Neural cell (in vitro differentiated cells): Measurements from ENCODE around the gene TMEM140.

Experiments used
- EP300 ChIP-seq: fragments of 450-650 bp; conservative IDR thresholded peaks from 2 replicates; pipeline ENCODE4 v1.6.1; 2014; ENCODE audit warnings: antibody characterized with exemption, mild to moderate bottlenecking, moderate library complexity; ENCODE audit not compliant: poor library complexity, severe bottlenecking
- EZH2 ChIP-seq: fragments of 200-600, 300-800 bp; shearing (Covaris generic), sonication (generic); IDR thresholded peaks from 2 replicates; pipeline ENCODE4 v1.6.1; 2014; ENCODE audit warnings: antibody characterized with exemption, low read length, borderline replicate concordance, mild to moderate bottlenecking; ENCODE audit not compliant: insufficient read depth, poor library complexity, severe bottlenecking
- MXI1 ChIP-seq: fragments of 450-650 bp; conservative IDR thresholded peaks from 2 replicates; pipeline ENCODE4 v1.6.1; 2014; ENCODE audit warnings: antibody characterized with exemption, mild to moderate bottlenecking; ENCODE audit not compliant: poor library complexity, severe bottlenecking
- POLR2AphosphoS5 ChIP-seq: IDR thresholded peaks from 2 replicates; pipeline ENCODE4 v1.6.1; 2012
- RAD21 ChIP-seq: fragments of 450-650 bp; conservative IDR thresholded peaks from 2 replicates; pipeline ENCODE4 v1.6.1; 2014; ENCODE audit warnings: antibody characterized with exemption, mild to moderate bottlenecking, moderate library complexity
- SMC3 ChIP-seq: fragments of 450-650 bp; conservative IDR thresholded peaks from 2 replicates; pipeline ENCODE4 v1.6.1; 2014; ENCODE audit warnings: antibody characterized with exemption, mild to moderate bottlenecking, moderate library complexity; ENCODE audit not compliant: poor library complexity
- TAF1 ChIP-seq: IDR thresholded peaks from 2 replicates; pipeline ENCODE4 v1.6.1; 2012; ENCODE audit warnings: low read depth
- TF ChIP-seq, protein P1 (sequence below): fragments of 450-650 bp; IDR thresholded peaks from 2 replicates; pipeline ENCODE4 v1.5.1; 2014; ENCODE audit warnings: antibody characterized with exemption, mild to moderate bottlenecking, moderate library complexity; ENCODE audit not compliant: poor library complexity, severe bottlenecking

- TF ChIP-seq, protein P1, sequence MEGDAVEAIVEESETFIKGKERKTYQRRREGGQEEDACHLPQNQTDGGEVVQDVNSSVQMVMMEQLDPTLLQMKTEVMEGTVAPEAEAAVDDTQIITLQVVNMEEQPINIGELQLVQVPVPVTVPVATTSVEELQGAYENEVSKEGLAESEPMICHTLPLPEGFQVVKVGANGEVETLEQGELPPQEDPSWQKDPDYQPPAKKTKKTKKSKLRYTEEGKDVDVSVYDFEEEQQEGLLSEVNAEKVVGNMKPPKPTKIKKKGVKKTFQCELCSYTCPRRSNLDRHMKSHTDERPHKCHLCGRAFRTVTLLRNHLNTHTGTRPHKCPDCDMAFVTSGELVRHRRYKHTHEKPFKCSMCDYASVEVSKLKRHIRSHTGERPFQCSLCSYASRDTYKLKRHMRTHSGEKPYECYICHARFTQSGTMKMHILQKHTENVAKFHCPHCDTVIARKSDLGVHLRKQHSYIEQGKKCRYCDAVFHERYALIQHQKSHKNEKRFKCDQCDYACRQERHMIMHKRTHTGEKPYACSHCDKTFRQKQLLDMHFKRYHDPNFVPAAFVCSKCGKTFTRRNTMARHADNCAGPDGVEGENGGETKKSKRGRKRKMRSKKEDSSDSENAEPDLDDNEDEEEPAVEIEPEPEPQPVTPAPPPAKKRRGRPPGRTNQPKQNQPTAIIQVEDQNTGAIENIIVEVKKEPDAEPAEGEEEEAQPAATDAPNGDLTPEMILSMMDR: no peak
- TF ChIP-seq POLR2AphosphoS5: no peak
- no peak for TF ChIP-seq MXI1
- TF ChIP-seq TAF1: no peak
- no peak for TF ChIP-seq EZH2
- TF ChIP-seq EP300: no peak
- TF ChIP-seq RAD21: no peak
- TF ChIP-seq SMC3: no peak
Measured at GRCh38 chr7:135194494-135195095, 46.7 kb downstream of the TMEM140 start.
